OCI-LY1 (cell line): Measurements from ENCODE around the gene ARPP19.
"Not testable (repeated sequence)": the region's sequence is repeated elsewhere in the genome, so short reads cannot be mapped to it uniquely, and the experiment has no call there.

Source experiments
- CTCF ChIP-seq: fragments of 200-600 bp; sonication (generic), shearing (Covaris generic); IDR thresholded peaks from 2 replicates; pipeline ENCODE4 v1.5.1; 2017; ENCODE audit warnings: mild to moderate bottlenecking, antibody characterized with exemption, low read length, moderate library complexity, mixed read lengths
- EZH2 ChIP-seq: fragments of 200-600 bp; sonication (generic), shearing (Covaris generic); IDR thresholded peaks from 2 replicates; pipeline ENCODE4 v1.8.0; 2017; ENCODE audit warnings: borderline replicate concordance, mixed run types, mild to moderate bottlenecking, antibody characterized with exemption, low read length, moderate library complexity, mixed read lengths

DNA sequence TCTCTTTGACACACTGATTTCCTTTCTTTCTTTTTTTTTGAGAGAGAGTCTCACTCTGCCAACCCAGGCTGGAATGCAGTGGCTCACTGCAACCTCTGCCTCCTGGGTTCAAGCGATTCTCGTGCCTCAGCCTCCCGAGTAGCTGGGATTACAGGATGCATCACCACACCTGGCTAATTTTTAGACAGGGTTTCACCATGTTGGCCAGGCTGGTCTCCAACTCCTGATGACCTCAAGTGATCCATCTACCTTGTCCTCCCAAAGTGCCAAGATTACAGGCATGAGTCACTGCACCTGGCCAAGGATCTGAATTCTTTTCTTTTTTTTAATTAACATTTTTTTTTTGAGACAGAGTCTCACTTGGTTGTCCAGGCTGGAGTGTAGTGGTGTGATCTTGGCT lies 5.8 kb upstream of the ARPP19 start:
- not testable (repeated sequence) for TF ChIP-seq CTCF, EZH2
